Activated naive CD8-positive, alpha-beta T cell treated with anti-CD3 and anti-CD28 coated beads for 36 hours (primary cell): ENCODE measurements around the gene NDUFB1. TPM values are rescaled to one million over a fixed set of nuclear protein-coding genes. Genes with fewer than 3 reads are reported as not detected.
A peak's percentile ranks its signal among the peaks of the same experiment; 100 is the strongest.

ENCODE experiments used
- DNase-seq: peaks from one replicate; pipeline ENCODE4 v3.0.0; 2021
- H3K27ac Mint-ChIP-seq: one replicate; pipeline ENCODE4 v1.8.0; 2022; ENCODE audit warnings: mild to moderate bottlenecking, moderate library complexity, mixed read lengths
- H3K27me3 Mint-ChIP-seq: one replicate; pipeline ENCODE4 v1.8.0; 2022; ENCODE audit warnings: mild to moderate bottlenecking, mixed read lengths
- H3K36me3 Mint-ChIP-seq: one replicate; pipeline ENCODE4 v1.8.0; 2021; ENCODE audit warnings: mild to moderate bottlenecking, mixed read lengths
- H3K4me1 Mint-ChIP-seq: one replicate; pipeline ENCODE4 v1.8.0; 2021; ENCODE audit warnings: mixed read lengths
- H3K4me3 Mint-ChIP-seq: one replicate; pipeline ENCODE4 v1.8.0; 2022; ENCODE audit warnings: mild to moderate bottlenecking, moderate library complexity, mixed read lengths
- H3K9me3 Mint-ChIP-seq: one replicate; pipeline ENCODE4 v1.8.0; 2022; ENCODE audit warnings: mixed read lengths
- total RNA-seq, 2 experiments: library from RNA; stranded (reverse); gene quantifications; one replicate each; pipeline ENCODE4 v1.2.3, GENCODE V29; 2021

The NDUFB1 gene
- total RNA-seq = 100 to 1,000 TPM; 100 to 105 TPM

DNA sequence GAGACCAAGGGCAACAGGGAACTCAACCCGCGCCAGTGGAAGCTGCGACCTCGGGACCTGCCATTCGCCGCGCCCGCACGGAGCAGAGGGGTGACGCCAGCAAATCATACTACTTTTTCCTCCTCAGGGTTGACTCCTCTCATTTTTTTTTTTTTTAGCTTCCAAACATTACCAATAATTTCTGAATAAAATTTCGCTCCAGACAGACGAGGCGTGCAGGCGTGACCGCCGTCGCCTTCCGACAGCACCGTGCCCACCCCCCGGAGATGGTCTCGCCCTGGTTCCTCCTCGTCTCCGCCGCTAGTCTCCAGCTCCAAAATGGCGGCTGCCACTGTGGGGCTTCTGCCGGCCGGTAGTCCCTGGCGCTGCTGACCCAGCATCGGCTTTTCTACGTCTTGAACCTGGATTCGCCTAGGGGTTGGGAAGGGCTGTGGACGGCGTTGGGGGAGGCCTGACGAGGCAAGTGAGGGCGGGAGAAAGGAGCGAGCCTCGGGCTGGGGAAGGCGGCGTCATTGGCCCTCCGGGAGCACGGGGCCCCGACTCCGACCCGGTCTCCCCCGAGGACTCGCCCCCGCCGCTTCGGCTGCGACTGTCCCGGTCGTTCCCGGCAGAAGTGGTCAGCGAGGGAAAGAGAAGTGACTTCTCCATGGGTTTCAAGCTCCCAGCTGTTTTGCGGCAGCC, at the start of gene NDUFB1, which contains the start of gene CPSF2:
NDUFB1 (minus strand) TSS at position 37 of the 681 bp plus-strand sequence. CDS start 4,069 bp downstream, outside the sequence.
CPSF2 (plus strand) TSS at position 300 of the 681 bp plus-strand sequence. CDS start 9,016 bp downstream, outside the sequence.
- Mint-ChIP-seq H3K9me3 (no peaks in the 10 kb centered on the region), H3K27me3 (no peaks in the 10 kb centered on the region), H3K27ac (peak within 1 kb of the TSS; percentile 99), H3K36me3 (peaks cover 41% of the 10 kb centered on the region), H3K4me3 (peak within 1 kb of the TSS; percentile 99), H3K4me1 (peaks cover 30% of the 10 kb centered on the region)
- DNase-seq = peak; percentile 85

DNA sequence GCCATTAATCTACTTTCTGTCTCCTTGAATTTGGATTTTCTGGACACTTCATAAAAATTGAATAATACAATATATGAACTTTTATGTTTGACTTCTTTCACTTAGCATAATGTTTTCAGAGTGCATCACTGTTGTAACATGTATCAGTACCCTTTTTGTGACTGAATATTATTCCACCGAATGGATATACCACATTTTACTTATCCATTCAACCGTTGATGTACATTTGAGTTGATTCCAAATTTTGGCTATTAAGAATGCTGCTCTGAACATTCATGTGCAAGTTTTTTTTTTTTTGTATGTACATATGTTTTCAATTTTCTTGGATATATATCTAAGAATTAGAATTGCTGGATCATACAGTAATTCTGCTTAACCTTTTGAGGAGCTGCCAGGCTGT, 43.5 kb upstream of the NDUFB1 start:
- Mint-ChIP-seq H3K27me3 (no peaks in the 10 kb centered on the region), H3K9me3 (peaks cover 9% of the 10 kb centered on the region), H3K4me1 (no peaks in the 10 kb centered on the region), H3K27ac (no peak overlapping the region), H3K4me3 (no peak overlapping the region), H3K36me3 (peaks cover 48% of the 10 kb centered on the region)
- DNase-seq = no peak

DNA sequence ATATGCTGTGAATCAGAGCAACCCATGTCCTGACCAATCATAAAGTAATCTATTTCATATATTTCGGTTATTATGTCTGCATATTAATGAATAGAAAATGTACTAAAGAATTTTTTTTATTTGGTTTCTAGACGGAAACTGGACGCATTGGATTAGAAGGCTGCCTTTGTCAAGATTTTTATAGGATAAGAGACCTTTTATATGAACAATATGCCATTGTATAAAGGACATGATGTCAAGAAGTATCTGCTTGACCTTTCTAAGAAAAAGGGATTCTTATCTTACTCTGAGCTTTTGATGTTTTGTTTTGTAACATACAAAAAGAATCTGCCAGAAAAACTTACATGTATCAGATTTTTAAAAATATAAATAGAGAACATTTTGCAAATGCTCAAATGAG, 40.0 kb upstream of the NDUFB1 start:
- Mint-ChIP-seq H3K36me3 (peaks cover 54% of the 10 kb centered on the region), H3K27me3 (no peaks in the 10 kb centered on the region), H3K4me1 (peaks cover 12% of the 10 kb centered on the region), H3K4me3 (no peak overlapping the region), H3K27ac (no peak overlapping the region), H3K9me3 (peaks cover 9% of the 10 kb centered on the region)
- DNase-seq = no peak

DNA sequence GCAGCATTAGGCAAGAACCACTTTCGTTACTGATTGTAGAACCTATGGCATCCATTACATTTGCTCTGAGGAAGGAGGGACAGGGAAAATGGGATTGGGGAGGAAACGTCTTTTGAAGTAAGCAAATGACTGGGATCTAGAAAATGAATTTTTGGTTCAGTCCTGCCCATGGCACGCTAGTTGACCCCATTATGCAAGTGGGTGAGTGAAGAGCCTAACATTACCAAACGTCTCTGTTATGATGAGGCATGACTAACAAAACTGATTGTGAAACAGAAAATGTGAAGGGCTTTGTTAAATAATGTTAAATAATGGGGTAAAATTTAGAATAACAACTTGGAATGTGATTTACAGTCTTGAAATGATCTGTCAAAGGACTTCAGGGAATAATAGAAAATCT, 39.1 kb upstream of the NDUFB1 start:
- peaks cover 54% of the 10 kb centered on the region for H3K36me3 Mint-ChIP-seq

DNA sequence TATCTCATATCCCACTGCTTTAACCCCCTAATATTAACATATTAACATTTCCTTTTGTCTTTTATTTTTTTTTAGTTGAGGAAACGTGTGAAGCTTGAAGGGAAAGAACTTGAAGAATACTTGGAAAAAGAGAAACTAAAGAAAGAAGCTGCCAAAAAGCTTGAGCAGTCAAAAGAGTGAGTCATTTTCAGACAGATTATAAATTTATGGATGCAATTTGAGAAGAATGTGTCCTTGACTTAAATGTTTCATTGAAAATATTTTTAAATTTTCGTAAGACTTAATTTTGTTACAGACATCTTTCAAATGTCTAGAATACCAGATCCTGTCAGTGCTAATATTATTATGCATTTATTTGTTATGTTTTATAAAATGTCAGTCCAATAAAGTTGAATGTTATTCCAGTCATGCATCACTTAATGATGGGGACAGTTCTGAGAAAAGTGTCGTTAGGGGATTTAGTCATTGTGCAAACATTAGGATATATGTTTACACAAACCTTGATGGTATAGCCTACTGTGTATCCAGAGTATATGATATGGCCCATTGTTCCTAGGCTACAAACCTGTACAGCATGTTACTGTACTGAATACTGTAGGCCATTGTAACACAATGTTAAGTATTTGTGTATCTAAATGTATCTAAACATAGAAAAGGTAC, 32.9 kb upstream of the NDUFB1 start:
- H3K27me3 Mint-ChIP-seq = no peaks in the 10 kb centered on the region

More for the DNA sequence above, 39.1 kb upstream of the NDUFB1 start:
- Mint-ChIP-seq H3K27me3 (no peaks in the 10 kb centered on the region), H3K27ac (no peak overlapping the region), H3K4me1 (peaks cover 12% of the 10 kb centered on the region), H3K4me3 (no peak overlapping the region), H3K9me3 (peaks cover 9% of the 10 kb centered on the region)
- DNase-seq = no peak

DNA sequence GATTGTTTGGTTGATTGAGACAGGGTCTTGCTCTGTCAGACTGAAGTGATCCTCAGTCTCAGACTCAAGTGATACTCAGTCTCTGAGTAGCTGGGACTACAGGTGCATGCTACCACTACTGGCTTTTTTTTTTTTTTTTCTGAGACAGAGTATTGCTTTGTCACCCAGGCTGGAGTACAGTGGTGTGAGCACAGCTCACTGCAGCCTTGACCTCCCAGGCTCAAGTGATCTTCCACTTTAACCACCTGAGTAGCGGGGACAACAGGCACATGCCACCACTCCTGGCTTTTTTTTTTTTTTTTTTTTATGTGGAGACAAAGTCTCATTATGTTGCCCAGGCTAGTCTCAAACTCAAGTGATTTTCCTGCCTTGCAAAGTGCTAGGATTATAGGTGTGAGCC, 32.1 kb upstream of the NDUFB1 start:
- peaks cover 10% of the 10 kb centered on the region for H3K4me1 Mint-ChIP-seq
- DNase-seq = no peak
- H3K27ac Mint-ChIP-seq = no peak overlapping the region
- H3K36me3 Mint-ChIP-seq = peaks cover 33% of the 10 kb centered on the region
- no peaks in the 10 kb centered on the region for H3K27me3 Mint-ChIP-seq
- no peaks in the 10 kb centered on the region for H3K9me3 Mint-ChIP-seq
- no peak overlapping the region for H3K4me3 Mint-ChIP-seq

More for the DNA sequence above, 32.9 kb upstream of the NDUFB1 start:
- Mint-ChIP-seq H3K4me3 (no peak overlapping the region), H3K9me3 (no peaks in the 10 kb centered on the region), H3K27ac (no peak overlapping the region), H3K4me1 (peaks cover 12% of the 10 kb centered on the region), H3K36me3 (peaks cover 32% of the 10 kb centered on the region)
- no peak for DNase-seq

DNA sequence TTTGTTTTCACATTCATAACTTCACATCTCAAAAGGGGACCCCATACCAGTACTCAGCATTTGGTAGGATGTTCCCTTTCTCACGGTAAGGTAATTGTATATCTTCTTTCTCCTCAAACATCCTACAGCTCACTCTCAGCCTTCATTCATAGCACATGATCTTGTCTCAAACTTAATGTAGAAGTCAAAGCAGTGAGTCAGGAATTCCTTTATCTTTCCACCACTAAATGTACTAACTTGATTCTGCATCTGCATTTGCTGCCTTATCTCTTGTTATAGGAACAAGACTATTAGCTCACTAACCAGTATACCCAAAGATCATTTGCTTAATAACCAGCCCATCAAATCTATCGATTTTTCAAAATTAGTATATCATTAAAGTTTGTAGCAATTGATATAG, 23.2 kb upstream of the NDUFB1 start:
- no peak for DNase-seq
- H3K36me3 Mint-ChIP-seq = peaks cover 32% of the 10 kb centered on the region
- no peaks in the 10 kb centered on the region for H3K27me3 Mint-ChIP-seq
- H3K9me3 Mint-ChIP-seq = no peaks in the 10 kb centered on the region
- no peaks in the 10 kb centered on the region for H3K4me1 Mint-ChIP-seq
- no peak overlapping the region for H3K4me3 Mint-ChIP-seq
- H3K27ac Mint-ChIP-seq = no peak overlapping the region

DNA sequence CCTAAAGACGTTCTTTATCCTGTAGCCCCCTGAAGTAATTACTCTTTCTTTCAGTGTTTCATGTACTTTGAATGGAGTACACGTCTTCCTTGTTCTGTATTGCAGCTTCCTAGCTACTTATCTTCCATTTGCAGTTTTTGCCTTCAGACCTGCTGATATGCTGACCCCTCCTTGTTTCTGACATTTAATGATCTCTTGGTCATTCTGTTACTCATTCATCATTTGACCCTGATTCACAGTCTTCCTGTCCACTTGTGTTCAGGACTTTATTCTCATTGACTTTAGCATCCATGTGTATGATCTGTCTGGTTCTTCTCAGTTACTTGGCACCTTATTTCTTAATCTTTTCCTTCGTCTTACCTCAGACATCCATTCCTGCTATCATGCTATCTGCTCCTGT, 22.5 kb upstream of the NDUFB1 start:
- Mint-ChIP-seq H3K36me3 (peaks cover 30% of the 10 kb centered on the region), H3K27ac (no peak overlapping the region)

DNA sequence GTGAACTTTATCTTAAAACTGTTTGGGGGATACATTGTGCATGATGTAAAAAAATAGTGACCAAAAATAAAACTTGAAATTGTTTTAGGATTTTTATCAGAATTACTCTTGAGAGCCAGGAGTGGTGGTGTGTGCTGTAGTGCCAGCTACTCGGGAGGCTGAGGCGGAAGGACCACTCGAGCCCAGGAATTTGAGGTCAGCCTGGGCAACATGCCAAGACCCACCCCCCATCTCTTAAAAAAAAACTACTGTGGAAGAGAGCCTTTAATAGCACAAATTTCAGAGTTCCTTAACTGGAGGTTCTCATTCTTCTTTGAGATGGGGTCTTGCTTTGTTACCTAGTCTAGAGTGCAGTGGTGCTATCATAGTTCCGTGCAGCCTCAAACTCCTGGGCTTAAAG, 21.8 kb upstream of the NDUFB1 start:
- Mint-ChIP-seq H3K36me3 (peaks cover 29% of the 10 kb centered on the region), H3K4me3 (no peak overlapping the region), H3K4me1 (no peaks in the 10 kb centered on the region), H3K27me3 (no peaks in the 10 kb centered on the region), H3K27ac (no peak overlapping the region), H3K9me3 (no peaks in the 10 kb centered on the region)
- no peak for DNase-seq

More for the DNA sequence above, 22.5 kb upstream of the NDUFB1 start:
- Mint-ChIP-seq H3K9me3 (no peaks in the 10 kb centered on the region), H3K4me1 (no peaks in the 10 kb centered on the region), H3K4me3 (no peak overlapping the region), H3K27me3 (no peaks in the 10 kb centered on the region)
- DNase-seq = no peak

DNA sequence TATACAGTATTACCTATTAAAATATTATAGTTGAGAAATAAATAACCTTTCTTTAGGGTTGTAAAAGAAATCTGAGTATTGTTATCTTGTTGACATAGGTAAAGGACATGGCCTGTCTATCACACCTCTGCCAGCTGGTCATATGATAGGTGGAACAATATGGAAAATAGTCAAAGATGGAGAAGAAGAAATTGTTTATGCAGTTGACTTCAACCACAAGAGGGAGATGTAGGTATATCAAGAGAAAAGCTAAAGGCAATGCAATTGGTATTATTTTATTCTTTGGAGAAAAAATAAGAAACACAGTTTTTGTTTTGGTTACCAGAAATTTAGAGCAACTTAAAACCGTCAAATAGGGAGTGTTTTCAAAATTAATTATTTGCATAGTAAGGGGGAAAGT, 13.8 kb upstream of the NDUFB1 start:
- H3K4me3 Mint-ChIP-seq = no peak overlapping the region
- H3K27ac Mint-ChIP-seq = no peak overlapping the region
- no peaks in the 10 kb centered on the region for H3K9me3 Mint-ChIP-seq
- peaks cover 7% of the 10 kb centered on the region for H3K4me1 Mint-ChIP-seq
- H3K27me3 Mint-ChIP-seq = no peaks in the 10 kb centered on the region
- peaks cover 17% of the 10 kb centered on the region for H3K36me3 Mint-ChIP-seq
- no peak for DNase-seq

DNA sequence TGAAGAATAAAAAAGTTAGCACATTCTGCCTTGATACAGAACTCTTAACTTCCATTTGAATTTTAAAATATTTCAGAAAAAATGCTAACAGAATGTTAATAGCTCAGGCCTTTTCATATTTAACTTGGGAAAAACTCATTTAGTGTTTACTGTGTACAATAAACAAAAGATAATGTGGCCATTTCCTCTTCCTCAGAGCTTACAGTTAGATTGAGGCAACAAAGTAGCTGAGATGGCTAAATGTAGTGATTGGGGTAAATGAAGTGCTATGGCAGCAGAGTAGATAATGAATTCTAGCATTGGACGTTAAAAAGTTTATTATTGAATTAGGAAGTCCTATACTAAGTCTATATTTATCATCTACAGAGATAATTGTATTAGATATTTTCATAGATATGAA, 12.9 kb upstream of the NDUFB1 start:
- Mint-ChIP-seq H3K36me3 (peaks cover 17% of the 10 kb centered on the region), H3K9me3 (no peaks in the 10 kb centered on the region), H3K4me3 (no peak overlapping the region), H3K27ac (no peak overlapping the region), H3K27me3 (no peaks in the 10 kb centered on the region), H3K4me1 (peaks cover 11% of the 10 kb centered on the region)
- no peak for DNase-seq

DNA sequence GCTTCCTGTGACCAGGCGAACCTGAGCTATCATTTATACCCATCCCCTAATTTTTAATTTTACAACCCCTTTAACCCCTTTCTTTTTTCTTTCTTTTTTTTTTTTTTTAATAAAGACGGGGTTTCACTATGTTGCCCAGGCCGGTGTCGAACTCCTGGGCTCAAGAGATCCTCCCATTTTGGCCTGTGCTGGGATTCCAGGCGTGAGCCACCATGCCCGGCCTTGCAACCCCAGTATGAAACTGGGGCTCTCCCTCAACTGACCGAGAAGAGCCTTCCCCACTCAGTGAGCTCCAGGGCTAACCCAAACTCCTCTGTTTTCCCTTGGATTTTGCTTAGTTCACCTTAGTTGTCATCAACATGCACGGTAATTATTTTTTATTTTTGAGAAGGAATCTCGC, 1.3 kb upstream of the NDUFB1 start:
- H3K4me1 Mint-ChIP-seq = peaks cover 38% of the 10 kb centered on the region
- no peaks in the 10 kb centered on the region for H3K9me3 Mint-ChIP-seq
- DNase-seq = no peak
- peaks cover 46% of the 10 kb centered on the region for H3K36me3 Mint-ChIP-seq
- no peaks in the 10 kb centered on the region for H3K27me3 Mint-ChIP-seq
- peak overlapping the region; percentile 99 for H3K4me3 Mint-ChIP-seq
- peak overlapping the region; percentile 99 for H3K27ac Mint-ChIP-seq

DNA sequence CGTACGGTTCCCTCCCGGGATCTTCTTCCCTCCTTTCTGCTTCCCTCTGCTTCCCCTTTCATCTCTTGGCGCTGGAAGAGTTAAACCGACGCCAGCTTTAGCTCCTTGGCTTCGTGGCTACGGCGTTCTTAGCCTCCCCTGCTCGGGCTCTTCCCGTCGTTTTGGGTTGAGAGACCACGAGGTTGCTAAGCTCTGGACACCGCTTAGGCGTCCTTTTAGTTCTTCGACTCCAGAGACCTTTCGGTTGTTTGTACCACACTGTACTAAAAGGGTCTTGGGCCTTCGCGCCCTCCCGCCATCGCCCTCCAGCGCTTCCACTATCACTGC, 808 bp upstream of the NDUFB1 start:
- no peak for DNase-seq
- Mint-ChIP-seq H3K27me3 (no peaks in the 10 kb centered on the region), H3K9me3 (no peaks in the 10 kb centered on the region), H3K4me3 (peak overlapping the region; percentile 99), H3K36me3 (peaks cover 44% of the 10 kb centered on the region), H3K4me1 (peaks cover 36% of the 10 kb centered on the region), H3K27ac (peak overlapping the region; percentile 99)

DNA sequence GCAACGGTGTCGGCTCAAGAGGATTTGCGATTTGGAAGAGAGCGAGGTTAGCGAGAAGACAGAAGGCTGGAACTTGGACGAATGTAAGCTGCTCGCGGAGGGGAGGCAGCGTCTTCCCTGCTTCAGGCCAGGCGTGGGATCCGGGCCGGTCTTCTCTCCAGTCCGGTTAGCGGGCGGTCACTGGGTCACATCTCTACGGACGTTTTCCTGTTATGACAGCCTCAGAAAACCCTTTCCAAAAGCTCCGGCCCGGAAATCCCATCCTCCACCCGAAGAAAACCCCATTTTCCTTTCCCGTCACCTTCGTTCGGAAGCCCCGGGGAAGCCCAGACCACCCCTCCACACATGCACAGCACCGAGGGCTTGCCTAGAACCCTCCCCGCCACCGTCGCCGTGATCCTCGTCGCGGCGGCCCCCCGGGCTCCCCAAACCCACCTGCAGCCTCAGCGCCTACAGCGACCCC, 268 bp downstream of the NDUFB1 start:
- Mint-ChIP-seq H3K4me3 (peak overlapping the region; percentile 99), H3K9me3 (no peaks in the 10 kb centered on the region), H3K4me1 (peaks cover 30% of the 10 kb centered on the region), H3K36me3 (peaks cover 39% of the 10 kb centered on the region), H3K27ac (peak overlapping the region; percentile 99), H3K27me3 (no peaks in the 10 kb centered on the region)
- no peak for DNase-seq

DNA sequence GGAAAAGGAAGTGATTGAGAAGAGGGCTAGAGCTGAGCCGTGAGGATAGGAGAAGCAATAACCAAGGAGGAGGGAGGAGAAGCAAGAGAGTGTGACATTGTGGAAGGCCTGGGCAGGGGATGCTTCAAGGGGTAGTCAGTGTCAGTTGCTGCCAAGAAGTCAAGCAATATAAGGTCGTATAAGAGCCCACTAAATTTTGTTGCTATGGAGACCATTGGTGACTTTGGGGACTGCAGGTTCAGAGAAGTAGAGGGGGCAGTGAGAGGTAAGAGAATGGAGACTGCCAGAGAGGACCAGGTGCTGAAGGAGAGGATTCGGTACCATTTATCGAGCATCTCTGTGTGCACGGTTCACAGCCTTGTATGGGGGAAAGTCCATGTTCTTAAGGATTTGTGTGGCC, 12.0 kb downstream of the NDUFB1 start:
- no peak for DNase-seq
- no peaks in the 10 kb centered on the region for H3K27me3 Mint-ChIP-seq
- no peak overlapping the region for H3K27ac Mint-ChIP-seq
- H3K36me3 Mint-ChIP-seq = no peaks in the 10 kb centered on the region
- no peaks in the 10 kb centered on the region for H3K9me3 Mint-ChIP-seq
- H3K4me3 Mint-ChIP-seq = no peak overlapping the region
- H3K4me1 Mint-ChIP-seq = peaks cover 32% of the 10 kb centered on the region
